GM23338 (cell line): ENCODE data around the gene LSM5.

Experiments used
- CREB1 ChIP-seq: fragments of 250-450 bp; sonication (Bioruptor Pico); IDR thresholded peaks from 2 replicates; pipeline ENCODE4 v1.5.0; 2020; ENCODE audit warnings: low read depth, mild to moderate bottlenecking, moderate library complexity
- ETS1 ChIP-seq: IDR thresholded peaks from 2 replicates; pipeline ENCODE4 v1.6.1; 2016; ENCODE audit warnings: antibody characterized with exemption
- JUNB ChIP-seq: IDR thresholded peaks from one replicate; pipeline ENCODE4 v1.6.1; 2016; ENCODE audit warnings: antibody characterized with exemption; ENCODE audit not compliant: unreplicated experiment
- TF ChIP-seq, protein P1 (sequence below), 2 experiments: fragments of 200-600 bp in 1 of 2; sonication (generic) in 1 of 2; conservative IDR thresholded peaks; 2 replicates each; pipeline versions ENCODE4 v1.5.1 to v1.6.1; 2016 to 2017; ENCODE audit warnings: antibody characterized with exemption in 2 of 2, low read depth in 2 of 2, mild to moderate bottlenecking in 2 of 2, moderate library complexity in 1 of 2
- TF ChIP-seq, protein P2 (sequence below): IDR thresholded peaks from one replicate; pipeline ENCODE4 v1.6.1; 2018; ENCODE audit warnings: antibody characterized with exemption; ENCODE audit not compliant: unreplicated experiment

DNA sequence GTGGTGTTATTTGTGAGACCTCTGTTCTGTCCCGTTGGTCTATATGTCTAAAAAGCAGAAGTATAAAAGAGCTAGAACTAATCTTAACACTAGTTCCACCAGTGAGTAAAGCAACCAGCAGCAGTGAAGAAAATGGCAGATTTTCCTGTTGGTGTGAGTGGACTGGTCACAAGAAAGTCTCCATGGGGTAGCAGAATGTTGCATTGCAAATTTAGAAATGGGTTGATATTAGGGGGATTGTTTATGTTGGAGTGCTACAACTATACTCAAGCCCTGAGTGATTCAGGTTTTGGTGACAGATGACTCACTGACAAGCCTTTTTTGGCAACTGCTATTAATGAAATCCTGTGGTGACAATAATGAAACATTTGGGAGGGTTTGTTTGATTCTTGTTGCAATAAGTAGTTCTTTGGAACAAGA is 10.8 kb upstream of the LSM5 start:
- TF ChIP-seq, protein P1, sequence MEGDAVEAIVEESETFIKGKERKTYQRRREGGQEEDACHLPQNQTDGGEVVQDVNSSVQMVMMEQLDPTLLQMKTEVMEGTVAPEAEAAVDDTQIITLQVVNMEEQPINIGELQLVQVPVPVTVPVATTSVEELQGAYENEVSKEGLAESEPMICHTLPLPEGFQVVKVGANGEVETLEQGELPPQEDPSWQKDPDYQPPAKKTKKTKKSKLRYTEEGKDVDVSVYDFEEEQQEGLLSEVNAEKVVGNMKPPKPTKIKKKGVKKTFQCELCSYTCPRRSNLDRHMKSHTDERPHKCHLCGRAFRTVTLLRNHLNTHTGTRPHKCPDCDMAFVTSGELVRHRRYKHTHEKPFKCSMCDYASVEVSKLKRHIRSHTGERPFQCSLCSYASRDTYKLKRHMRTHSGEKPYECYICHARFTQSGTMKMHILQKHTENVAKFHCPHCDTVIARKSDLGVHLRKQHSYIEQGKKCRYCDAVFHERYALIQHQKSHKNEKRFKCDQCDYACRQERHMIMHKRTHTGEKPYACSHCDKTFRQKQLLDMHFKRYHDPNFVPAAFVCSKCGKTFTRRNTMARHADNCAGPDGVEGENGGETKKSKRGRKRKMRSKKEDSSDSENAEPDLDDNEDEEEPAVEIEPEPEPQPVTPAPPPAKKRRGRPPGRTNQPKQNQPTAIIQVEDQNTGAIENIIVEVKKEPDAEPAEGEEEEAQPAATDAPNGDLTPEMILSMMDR (conservative IDR thresholded peaks at IDR 0.05; ENCODE audit: low read depth in 2 of 2), result no peak
- TF ChIP-seq JUNB, result no peak
- no peak for TF ChIP-seq CREB1 (CRISPR knock-in tag)
- TF ChIP-seq, protein P2, sequence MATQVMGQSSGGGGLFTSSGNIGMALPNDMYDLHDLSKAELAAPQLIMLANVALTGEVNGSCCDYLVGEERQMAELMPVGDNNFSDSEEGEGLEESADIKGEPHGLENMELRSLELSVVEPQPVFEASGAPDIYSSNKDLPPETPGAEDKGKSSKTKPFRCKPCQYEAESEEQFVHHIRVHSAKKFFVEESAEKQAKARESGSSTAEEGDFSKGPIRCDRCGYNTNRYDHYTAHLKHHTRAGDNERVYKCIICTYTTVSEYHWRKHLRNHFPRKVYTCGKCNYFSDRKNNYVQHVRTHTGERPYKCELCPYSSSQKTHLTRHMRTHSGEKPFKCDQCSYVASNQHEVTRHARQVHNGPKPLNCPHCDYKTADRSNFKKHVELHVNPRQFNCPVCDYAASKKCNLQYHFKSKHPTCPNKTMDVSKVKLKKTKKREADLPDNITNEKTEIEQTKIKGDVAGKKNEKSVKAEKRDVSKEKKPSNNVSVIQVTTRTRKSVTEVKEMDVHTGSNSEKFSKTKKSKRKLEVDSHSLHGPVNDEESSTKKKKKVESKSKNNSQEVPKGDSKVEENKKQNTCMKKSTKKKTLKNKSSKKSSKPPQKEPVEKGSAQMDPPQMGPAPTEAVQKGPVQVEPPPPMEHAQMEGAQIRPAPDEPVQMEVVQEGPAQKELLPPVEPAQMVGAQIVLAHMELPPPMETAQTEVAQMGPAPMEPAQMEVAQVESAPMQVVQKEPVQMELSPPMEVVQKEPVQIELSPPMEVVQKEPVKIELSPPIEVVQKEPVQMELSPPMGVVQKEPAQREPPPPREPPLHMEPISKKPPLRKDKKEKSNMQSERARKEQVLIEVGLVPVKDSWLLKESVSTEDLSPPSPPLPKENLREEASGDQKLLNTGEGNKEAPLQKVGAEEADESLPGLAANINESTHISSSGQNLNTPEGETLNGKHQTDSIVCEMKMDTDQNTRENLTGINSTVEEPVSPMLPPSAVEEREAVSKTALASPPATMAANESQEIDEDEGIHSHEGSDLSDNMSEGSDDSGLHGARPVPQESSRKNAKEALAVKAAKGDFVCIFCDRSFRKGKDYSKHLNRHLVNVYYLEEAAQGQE, result no peak
- no peak for TF ChIP-seq ETS1
